H9 (cell line): ENCODE results near the gene UTP18. TPM values are rescaled to one million over a fixed set of nuclear protein-coding genes. Genes with fewer than 3 reads are reported as not detected.

Experiments
- DNase-seq: peaks from one replicate; pipeline ENCODE4 v3.0.0-alpha.2; 2017
- H2AFZ ChIP-seq: one replicate; pipeline ENCODE4 v1.6.1; 2013; ENCODE audit warnings: mild to moderate bottlenecking, low read length, control low read depth, moderate library complexity
- H2AK5ac ChIP-seq: 2 replicates; pipeline ENCODE4 v1.6.1; 2013; ENCODE audit warnings: low read length, control low read depth, mixed read lengths; ENCODE audit not compliant: insufficient read length
- H2BK120ac ChIP-seq: one replicate; pipeline ENCODE4 v1.6.1; 2013; ENCODE audit warnings: low read depth, mild to moderate bottlenecking, low read length, control low read depth, inconsistent platforms; ENCODE audit not compliant: poor library complexity, severe bottlenecking
- H2BK12ac ChIP-seq: 2 replicates; pipeline ENCODE4 v1.6.1; 2013; ENCODE audit warnings: low read length, control low read depth, mixed read lengths, low read depth; ENCODE audit not compliant: insufficient read length
- H2BK15ac ChIP-seq: 2 replicates; pipeline ENCODE4 v1.6.1; 2013; ENCODE audit warnings: low read depth, low read length, control low read depth
- H2BK20ac ChIP-seq: one replicate; pipeline ENCODE4 v1.6.1; 2013; ENCODE audit warnings: low read depth, mild to moderate bottlenecking, low read length, control low read depth, inconsistent platforms; ENCODE audit not compliant: poor library complexity, severe bottlenecking
- H2BK5ac ChIP-seq: 2 replicates; pipeline ENCODE4 v1.6.1; 2013; ENCODE audit warnings: low read length, control low read depth, mixed read lengths; ENCODE audit not compliant: insufficient read length
- H3K14ac ChIP-seq: 2 replicates; pipeline ENCODE4 v1.6.1; 2013; ENCODE audit warnings: low read length, control low read depth; ENCODE audit not compliant: insufficient read depth
- H3K18ac ChIP-seq: 2 replicates; pipeline ENCODE4 v1.6.1; 2013; ENCODE audit warnings: low read depth, mild to moderate bottlenecking, mixed read lengths, low read length, control low read depth; ENCODE audit not compliant: insufficient read length
- H3K23ac ChIP-seq: 2 replicates; pipeline ENCODE4 v1.6.1; 2013; ENCODE audit warnings: low read length, control low read depth, mixed read lengths, low read depth; ENCODE audit not compliant: insufficient read length
- H3K23me2 ChIP-seq: 2 replicates; pipeline ENCODE4 v1.6.1; 2013; ENCODE audit warnings: low read depth, mild to moderate bottlenecking, mixed read lengths, low read length, control low read depth; ENCODE audit not compliant: insufficient read length, poor library complexity, severe bottlenecking
- H3K27ac ChIP-seq: 2 replicates; pipeline ENCODE4 v1.5.1; 2013; ENCODE audit warnings: low read length, control low read depth, mixed read lengths, low read depth; ENCODE audit not compliant: insufficient read length
- H3K27me3 ChIP-seq: 2 replicates; pipeline ENCODE4 v1.6.1; 2013; ENCODE audit warnings: low read length, control low read depth, inconsistent platforms; ENCODE audit not compliant: insufficient read depth
- H3K4ac ChIP-seq: 2 replicates; pipeline ENCODE4 v1.6.1; 2013; ENCODE audit warnings: low read depth, mild to moderate bottlenecking, control low read depth, inconsistent platforms, low read length, moderate library complexity
- H3K4me1 ChIP-seq: 2 replicates; pipeline ENCODE4 v1.6.1; 2013; ENCODE audit warnings: low read length, control low read depth, inconsistent platforms; ENCODE audit not compliant: insufficient read depth
- H3K4me2 ChIP-seq: 2 replicates; pipeline ENCODE4 v1.6.1; 2013; ENCODE audit warnings: low read length, control low read depth, mixed read lengths; ENCODE audit not compliant: insufficient read length, insufficient read depth
- H3K56ac ChIP-seq: 2 replicates; pipeline ENCODE4 v1.6.1; 2013; ENCODE audit warnings: low read depth, mild to moderate bottlenecking, mixed read lengths, low read length, control low read depth; ENCODE audit not compliant: insufficient read length
- H3K79me1 ChIP-seq: 2 replicates; pipeline ENCODE4 v1.6.1; 2013; ENCODE audit warnings: low read depth, mild to moderate bottlenecking, moderate library complexity, low read length, control low read depth, inconsistent platforms; ENCODE audit not compliant: insufficient read depth, poor library complexity, severe bottlenecking
- H3K79me2 ChIP-seq: 2 replicates; pipeline ENCODE4 v1.6.1; 2013; ENCODE audit warnings: low read length, control low read depth, inconsistent platforms; ENCODE audit not compliant: insufficient read depth
- H3K9ac ChIP-seq: 2 replicates; pipeline ENCODE4 v1.6.1; 2013; ENCODE audit warnings: low read length, control low read depth, mixed read lengths; ENCODE audit not compliant: insufficient read length; ENCODE audit errors: extremely low read depth
- H3K9me3 ChIP-seq: one replicate; pipeline ENCODE4 v1.6.1; 2013; ENCODE audit warnings: low read depth, low read length, inconsistent platforms; ENCODE audit not compliant: control insufficient read depth
- H3T11ph ChIP-seq: one replicate; pipeline ENCODE4 v1.6.1; 2013; ENCODE audit warnings: mild to moderate bottlenecking, low read length, control low read depth, inconsistent platforms
- H4K20me1 ChIP-seq: one replicate; pipeline ENCODE4 v1.6.1; 2013; ENCODE audit not compliant: control insufficient read depth, insufficient read length, insufficient read depth
- H4K5ac ChIP-seq: 2 replicates; pipeline ENCODE4 v1.6.1; 2013; ENCODE audit warnings: low read depth, mild to moderate bottlenecking, mixed read lengths, low read length, control low read depth; ENCODE audit not compliant: insufficient read length
- H4K8ac ChIP-seq: replicated peaks from 2 replicates; pipeline ENCODE4 v1.6.1; 2013; ENCODE audit warnings: low read length, control low read depth, mixed read lengths, low read depth; ENCODE audit not compliant: insufficient read length
- H4K91ac ChIP-seq: 2 replicates; pipeline ENCODE4 v1.6.1; 2013; ENCODE audit warnings: low read depth, mild to moderate bottlenecking, moderate library complexity, mixed read lengths, low read length, control low read depth; ENCODE audit not compliant: insufficient read length
- H3K27ac Mint-ChIP-seq, 3 experiments: 2 replicates in 2 of 3; 3 replicates in 1 of 3; pipeline ENCODE4 v1.8.0; 2020 to 2021; ENCODE audit warnings: mixed read lengths in 3 of 3, mild to moderate bottlenecking in 1 of 3, moderate library complexity in 1 of 3
- H3K27me3 Mint-ChIP-seq: 2 replicates; pipeline ENCODE4 v1.8.0; 2021; ENCODE audit warnings: low read depth, mild to moderate bottlenecking, moderate library complexity, mixed read lengths
- H3K36me3 Mint-ChIP-seq, 3 experiments: 2 replicates in 2 of 3; 3 replicates in 1 of 3; pipeline ENCODE4 v1.8.0; 2020 to 2021; ENCODE audit warnings: low read depth in 3 of 3, mixed read lengths in 3 of 3; ENCODE audit not compliant: insufficient read depth in 1 of 3
- H3K4me1 Mint-ChIP-seq, 2 experiments: 2 replicates each; pipeline ENCODE4 v1.8.0; 2020; ENCODE audit warnings: mixed read lengths in 2 of 2
- H3K4me3 Mint-ChIP-seq, 2 experiments: 2 replicates in 1 of 2; 3 replicates in 1 of 2; pipeline ENCODE4 v1.8.0; 2020 to 2021; ENCODE audit warnings: mild to moderate bottlenecking in 2 of 2, mixed read lengths in 2 of 2, moderate library complexity in 1 of 2
- H3K9me3 Mint-ChIP-seq, 2 experiments: 2 replicates in 1 of 2; 3 replicates in 1 of 2; pipeline ENCODE4 v1.8.0; 2020; ENCODE audit warnings: mild to moderate bottlenecking in 2 of 2, mixed read lengths in 2 of 2, moderate library complexity in 1 of 2
- WGBS: extraction: QIAGEN DNeasy Blood & Tissue Kit; methylation state at CpG from one replicate; pipeline ENCODE4 v1.1.7; 2013; ENCODE audit warnings: missing lambda C conversion rate, low lambda C conversion rate, mixed read lengths; ENCODE audit not compliant: insufficient read length; ENCODE audit errors: extremely low coverage; 5-methylcytosine and 5-hydroxymethylcytosine counted together
- total RNA-seq: library from RNA; stranded (reverse); gene quantifications from 2 replicates; pipeline ENCODE4 v1.2.1, GENCODE V29; 2021
- TF ChIP-seq, protein P1 (sequence below): fragments of 200-600 bp; sonication (generic); conservative IDR thresholded peaks from 3 replicates; pipeline ENCODE4 v1.8.0; 2021; ENCODE audit warnings: antibody characterized with exemption, mild to moderate bottlenecking

The UTP18 gene
- total RNA-seq, 1 experiment from 2014 or later = 79.5 TPM

DNA sequence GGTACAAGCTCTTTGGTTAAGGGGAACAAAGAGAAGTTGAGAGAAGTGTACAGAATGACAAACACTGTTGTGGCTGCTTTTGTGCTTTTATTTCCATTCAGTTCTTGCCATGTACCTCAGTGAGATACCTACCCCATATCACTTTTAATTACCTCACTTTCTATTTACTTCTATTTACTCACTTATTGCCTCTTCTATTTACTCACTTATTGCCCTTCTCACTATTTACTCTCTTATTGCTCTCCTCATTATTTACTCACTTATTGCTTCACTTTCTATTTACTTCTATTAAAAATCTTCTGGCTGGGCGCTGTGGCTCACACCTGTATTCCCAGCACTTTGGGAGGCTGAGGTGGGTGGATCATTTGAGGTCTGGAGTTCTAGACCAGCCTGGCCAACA lies 42.4 kb upstream of the UTP18 start:
- H3K79me1 ChIP-seq = no peaks in the 10 kb centered on the region

More for the DNA sequence above, 42.4 kb upstream of the UTP18 start:
- H4K91ac ChIP-seq = no peak overlapping the region
- no peak overlapping the region for H3K18ac ChIP-seq
- peaks cover 17 to 82% (median 74%) of the 10 kb centered on the region in 3 experiments; a peak in 6 of 7 replicates for H3K36me3 Mint-ChIP-seq
- no peaks in the 10 kb centered on the region for H3K79me2 ChIP-seq
- H2BK120ac ChIP-seq = no peak overlapping the region
- no peaks in the 10 kb centered on the region for H3K27me3 ChIP-seq
- no peak for DNase-seq
- no peak overlapping the region for H2AFZ ChIP-seq
- no peak overlapping the region for H3K27ac ChIP-seq
- no CpG with 5 or more reads among the region's 1 CpG for WGBS
- H4K20me1 ChIP-seq = no peaks in the 10 kb centered on the region
- H3K56ac ChIP-seq = no peak overlapping the region
- no peaks in the 10 kb centered on the region for H3K23me2 ChIP-seq
- H3K4me2 ChIP-seq = no peak overlapping the region
- H2BK12ac ChIP-seq = no peak overlapping the region
- no peak overlapping the region for H2BK15ac ChIP-seq
- TF ChIP-seq, protein P1, sequence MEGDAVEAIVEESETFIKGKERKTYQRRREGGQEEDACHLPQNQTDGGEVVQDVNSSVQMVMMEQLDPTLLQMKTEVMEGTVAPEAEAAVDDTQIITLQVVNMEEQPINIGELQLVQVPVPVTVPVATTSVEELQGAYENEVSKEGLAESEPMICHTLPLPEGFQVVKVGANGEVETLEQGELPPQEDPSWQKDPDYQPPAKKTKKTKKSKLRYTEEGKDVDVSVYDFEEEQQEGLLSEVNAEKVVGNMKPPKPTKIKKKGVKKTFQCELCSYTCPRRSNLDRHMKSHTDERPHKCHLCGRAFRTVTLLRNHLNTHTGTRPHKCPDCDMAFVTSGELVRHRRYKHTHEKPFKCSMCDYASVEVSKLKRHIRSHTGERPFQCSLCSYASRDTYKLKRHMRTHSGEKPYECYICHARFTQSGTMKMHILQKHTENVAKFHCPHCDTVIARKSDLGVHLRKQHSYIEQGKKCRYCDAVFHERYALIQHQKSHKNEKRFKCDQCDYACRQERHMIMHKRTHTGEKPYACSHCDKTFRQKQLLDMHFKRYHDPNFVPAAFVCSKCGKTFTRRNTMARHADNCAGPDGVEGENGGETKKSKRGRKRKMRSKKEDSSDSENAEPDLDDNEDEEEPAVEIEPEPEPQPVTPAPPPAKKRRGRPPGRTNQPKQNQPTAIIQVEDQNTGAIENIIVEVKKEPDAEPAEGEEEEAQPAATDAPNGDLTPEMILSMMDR = no peak
- H3K4ac ChIP-seq = no peak overlapping the region
- no peak overlapping the region for H2BK20ac ChIP-seq
- no peak overlapping the region for H2AK5ac ChIP-seq
- H3K14ac ChIP-seq = no peak overlapping the region
- H3K9me3 ChIP-seq = no peaks in the 10 kb centered on the region
- H3K4me1 Mint-ChIP-seq = no peaks in the 10 kb centered on the region
- H3T11ph ChIP-seq = no peak overlapping the region
- no peaks in the 10 kb centered on the region for H3K4me1 ChIP-seq
- H3K9ac ChIP-seq = no peak overlapping the region
- no peak overlapping the region for H4K8ac ChIP-seq
- no peak overlapping the region for H2BK5ac ChIP-seq
- no peaks in the 10 kb centered on the region for H3K27me3 Mint-ChIP-seq
- no peak overlapping the region for H3K23ac ChIP-seq
- H3K4me3 Mint-ChIP-seq = no peak overlapping the region
- no peak overlapping the region for H4K5ac ChIP-seq
- H3K27ac Mint-ChIP-seq = no peak overlapping the region
- H3K9me3 Mint-ChIP-seq = no peaks in the 10 kb centered on the region
